GM19395 (cell line): ENCODE results near the gene VPS13D.
"Not testable (repeated sequence)": the region's sequence is repeated elsewhere in the genome, so short reads cannot be mapped to it uniquely, and the experiment has no call there.

ENCODE experiments used
- ATAC-seq: cut with Tn5 transposase; IDR thresholded peaks from one replicate; pipeline ENCODE4 v1.9.1; 2021; ENCODE audit warnings: mild to moderate bottlenecking, moderate library complexity; ENCODE audit not compliant: unreplicated experiment

Gene VPS13D

GRCh38 chr1:12200208-12200607, 29.6 kb upstream of the VPS13D start:
- no peak for ATAC-seq

GRCh38 chr1:12201352-12202189, 28.3 kb upstream of the VPS13D start:
- ATAC-seq: no peak

GRCh38 chr1:12202190-12202497, 27.7 kb upstream of the VPS13D start:
- ATAC-seq: no peak

GRCh38 chr1:12202577-12202976, 27.3 kb upstream of the VPS13D start:
- ATAC-seq: no peak

- no peak for ATAC-seq
Observed at GRCh38 chr1:12203216-12204007, 26.4 kb upstream of the VPS13D start.

GRCh38 chr1:12204140-12204539, 25.7 kb upstream of the VPS13D start:
- no peak for ATAC-seq

- no peak for ATAC-seq
Observed at GRCh38 chr1:12204754-12205658, 24.8 kb upstream of the VPS13D start.

GRCh38 chr1:12206238-12206637, 23.6 kb upstream of the VPS13D start:
- no peak for ATAC-seq

- ATAC-seq: no peak
Observed at GRCh38 chr1:12206792-12207424, 22.9 kb upstream of the VPS13D start.

- ATAC-seq: no peak
Observed at GRCh38 chr1:12208271-12208670, 21.6 kb upstream of the VPS13D start.

- peak; percentile 62 for ATAC-seq
Observed at GRCh38 chr1:12208764-12209494, 20.9 kb upstream of the VPS13D start.

- no peak for ATAC-seq
Observed at GRCh38 chr1:12209495-12209832, 20.4 kb upstream of the VPS13D start.

GRCh38 chr1:12215118-12215961, 14.5 kb upstream of the VPS13D start:
- ATAC-seq: no peak

GRCh38 chr1:12219800-12220199, 10.0 kb upstream of the VPS13D start:
- ATAC-seq: no peak

GRCh38 chr1:12220890-12221289, 8.9 kb upstream of the VPS13D start:
- ATAC-seq: no peak

- ATAC-seq: not testable (repeated sequence)
Observed at GRCh38 chr1:12222700-12223099, 7.1 kb upstream of the VPS13D start.

GRCh38 chr1:12224092-12224491, 5.7 kb upstream of the VPS13D start:
- not testable (repeated sequence) for ATAC-seq

GRCh38 chr1:12228979-12229378, 851 bp upstream of the VPS13D start:
- ATAC-seq: no peak

- no peak for ATAC-seq
Observed at GRCh38 chr1:12229386-12229834, 420 bp upstream of the VPS13D start.
